GM03348 (cell line): ENCODE results near the gene C10orf90.

Experiments
- DNase-seq: peaks from one replicate; pipeline ENCODE4 v3.0.0; 2012; ENCODE audit warnings: low spot score

The C10orf90 gene

GRCh38 chr10:126503392-126504062 is 167.0 kb downstream of the C10orf90 start:
- DNase-seq = no peak

GRCh38 chr10:126502441-126502840 is 168.1 kb downstream of the C10orf90 start:
- peak; percentile 61 for DNase-seq

DNA sequence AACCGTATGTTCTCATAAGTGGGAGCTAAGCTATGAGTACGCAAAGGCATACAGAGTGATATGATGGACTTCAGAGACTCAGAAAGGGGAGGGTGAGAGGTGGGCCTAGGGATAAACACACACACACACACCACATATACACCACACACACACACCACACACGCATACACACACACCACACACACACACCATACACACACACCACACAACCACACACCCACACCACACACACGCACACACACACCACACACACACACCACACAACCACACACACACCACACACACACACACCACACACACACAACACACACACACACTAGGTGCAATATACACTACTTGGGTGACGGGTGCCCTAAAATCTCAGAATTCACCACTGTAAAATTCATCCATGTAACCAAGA is 168.7 kb downstream of the C10orf90 start:
- DNase-seq = no peak

DNA sequence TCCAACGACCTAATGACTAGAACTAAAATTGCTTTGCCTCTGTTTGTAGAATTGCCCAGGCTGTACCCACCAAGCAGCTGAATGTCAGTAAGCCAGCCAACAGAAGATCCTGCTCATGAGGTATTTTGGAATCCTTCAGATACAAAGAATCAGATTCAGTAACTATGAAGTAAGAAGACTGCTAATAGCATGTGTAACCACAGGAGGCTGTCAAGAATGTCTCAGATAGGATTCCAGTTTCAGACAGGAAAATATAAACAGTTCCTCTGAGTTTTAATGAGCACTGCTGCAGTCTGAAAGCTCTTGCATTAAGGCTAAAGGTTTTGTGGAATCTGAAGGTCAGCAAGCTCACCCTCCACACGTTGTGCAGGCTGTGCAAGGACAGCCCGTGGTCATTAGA is 169.6 kb downstream of the C10orf90 start:
- DNase-seq = peak; percentile 62

GRCh38 chr10:126500185-126500584 is 170.3 kb downstream of the C10orf90 start:
- DNase-seq = no peak

DNA sequence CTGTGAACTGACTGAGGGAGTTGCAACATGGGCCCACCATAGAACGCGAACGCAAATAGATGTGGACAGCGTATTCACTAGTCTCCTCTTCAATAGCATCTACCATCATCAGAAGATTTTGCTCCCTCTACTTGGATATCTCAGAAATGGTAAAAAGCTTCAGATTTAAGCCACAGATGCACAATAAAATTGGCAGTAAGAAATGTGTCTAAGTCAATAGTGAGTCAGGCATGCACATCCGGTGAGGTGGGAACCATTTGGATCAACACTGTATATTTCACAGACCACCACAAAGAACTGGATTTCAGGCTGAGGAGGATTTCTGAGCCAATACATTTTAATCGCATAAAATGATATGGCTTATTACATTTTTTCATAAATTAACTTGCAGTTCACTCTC is 170.7 kb downstream of the C10orf90 start:
- no peak for DNase-seq

DNA sequence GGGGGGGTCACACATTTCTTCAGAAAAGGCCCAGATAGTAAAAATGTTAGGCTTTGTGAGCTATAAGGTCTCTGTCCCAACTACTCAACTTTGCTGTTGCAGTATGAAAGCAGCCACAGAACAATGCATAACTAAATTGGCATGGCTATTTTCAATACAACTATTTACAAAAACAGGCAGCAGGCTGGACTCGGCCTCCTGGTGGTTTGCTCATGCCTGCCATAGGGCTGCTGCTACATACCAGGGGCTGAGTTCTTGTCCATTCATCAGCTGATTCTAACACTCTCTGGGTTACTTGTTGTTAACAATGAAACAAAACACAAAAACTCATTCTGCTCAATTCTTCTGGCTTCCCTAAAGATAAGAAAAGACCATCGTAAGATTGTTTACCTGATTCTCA is 172.8 kb downstream of the C10orf90 start:
- no peak for DNase-seq

DNA sequence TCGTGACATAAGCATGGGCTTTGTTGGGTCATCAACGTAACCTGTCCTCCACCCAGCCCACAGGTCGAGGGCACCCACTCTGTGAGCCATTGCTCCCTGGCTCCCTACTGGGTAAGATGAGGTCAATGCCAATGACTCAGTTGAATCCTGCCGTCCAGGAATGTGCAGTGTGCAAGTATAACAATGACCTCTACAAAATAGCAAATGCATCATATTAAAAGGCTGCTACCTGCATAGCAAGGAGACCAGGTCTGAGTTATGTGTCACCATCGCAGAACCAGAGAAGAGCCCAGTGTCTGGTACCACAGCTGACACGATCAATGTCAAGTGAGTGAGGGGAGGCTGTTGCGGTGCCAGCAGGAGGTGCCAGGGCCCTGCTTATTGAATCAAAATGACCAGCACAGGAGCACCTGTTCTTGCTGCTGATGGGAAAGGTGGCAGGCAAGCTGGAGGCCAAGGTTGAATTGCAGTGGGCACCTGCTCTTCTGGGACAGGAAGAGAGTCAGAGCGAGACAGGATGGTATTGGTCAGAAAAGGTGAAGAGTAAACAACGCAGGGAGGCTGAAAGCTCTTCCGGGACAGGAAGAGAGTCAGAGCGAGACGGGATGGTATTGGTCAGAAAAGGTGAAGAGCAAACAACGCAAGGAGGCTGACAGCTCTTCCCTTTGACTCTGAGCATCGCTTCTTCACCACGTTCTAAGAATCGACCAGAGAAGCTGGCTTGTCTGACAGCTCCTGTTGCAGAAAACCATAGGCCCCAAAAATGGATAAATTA is 173.5 kb downstream of the C10orf90 start:
- DNase-seq = no peak

GRCh38 chr10:126491476-126491875 is 179.0 kb downstream of the C10orf90 start:
- no peak for DNase-seq

- DNase-seq = no peak
Observed at GRCh38 chr10:126481181-126481580, 189.3 kb downstream of the C10orf90 start.

DNA sequence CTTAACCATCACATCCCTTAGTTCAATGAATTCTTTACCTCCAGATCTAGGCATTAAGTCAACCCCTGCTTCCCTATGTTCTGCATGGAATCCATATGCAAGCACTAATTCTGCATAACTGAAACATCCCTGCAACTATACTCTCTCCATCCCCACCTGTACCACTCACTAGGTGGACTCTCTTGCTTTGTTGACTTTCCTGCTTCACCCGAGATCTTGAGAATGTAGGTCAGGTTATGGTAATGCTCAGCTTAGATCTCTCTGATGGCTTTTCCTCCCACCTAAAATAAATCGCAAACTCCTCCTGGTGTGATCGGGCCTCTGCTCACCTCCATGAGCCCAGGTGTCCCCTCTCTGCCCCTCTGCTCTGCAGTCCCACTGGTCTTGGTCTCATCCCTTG is 189.8 kb downstream of the C10orf90 start:
- DNase-seq = no peak

DNA sequence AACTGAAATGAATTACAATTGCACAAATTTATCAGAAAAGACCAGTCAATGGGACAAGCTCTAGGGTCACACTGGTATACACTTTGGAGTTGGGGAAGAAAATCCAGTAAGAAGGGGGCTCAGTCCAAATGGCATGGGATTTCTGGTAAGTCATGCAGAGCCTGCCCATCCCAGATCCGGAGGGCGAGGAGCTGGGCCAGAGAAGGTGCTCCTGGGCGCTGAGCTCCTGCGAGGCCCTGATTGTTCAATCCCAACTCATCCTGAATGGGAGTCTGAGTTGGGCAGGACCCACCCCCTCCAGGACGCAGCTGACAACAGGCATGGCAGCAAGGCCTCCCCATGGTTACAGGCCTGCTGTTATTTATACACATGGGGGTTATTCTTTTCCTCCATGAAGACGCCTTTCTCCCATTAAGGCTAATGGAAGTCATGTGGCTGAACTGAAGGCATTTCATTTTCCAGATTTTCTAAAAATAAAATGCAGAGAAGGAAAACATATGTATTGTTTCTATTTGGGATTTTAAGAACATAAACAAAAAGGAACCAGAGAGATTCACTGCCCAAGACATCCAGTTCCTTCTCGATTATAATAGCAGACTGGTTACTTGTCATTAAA is 191.1 kb downstream of the C10orf90 start:
- DNase-seq = no peak

- no peak for DNase-seq
Observed at GRCh38 chr10:126478546-126478945, 191.9 kb downstream of the C10orf90 start.

GRCh38 chr10:126476246-126476645 is 194.2 kb downstream of the C10orf90 start:
- no peak for DNase-seq

DNA sequence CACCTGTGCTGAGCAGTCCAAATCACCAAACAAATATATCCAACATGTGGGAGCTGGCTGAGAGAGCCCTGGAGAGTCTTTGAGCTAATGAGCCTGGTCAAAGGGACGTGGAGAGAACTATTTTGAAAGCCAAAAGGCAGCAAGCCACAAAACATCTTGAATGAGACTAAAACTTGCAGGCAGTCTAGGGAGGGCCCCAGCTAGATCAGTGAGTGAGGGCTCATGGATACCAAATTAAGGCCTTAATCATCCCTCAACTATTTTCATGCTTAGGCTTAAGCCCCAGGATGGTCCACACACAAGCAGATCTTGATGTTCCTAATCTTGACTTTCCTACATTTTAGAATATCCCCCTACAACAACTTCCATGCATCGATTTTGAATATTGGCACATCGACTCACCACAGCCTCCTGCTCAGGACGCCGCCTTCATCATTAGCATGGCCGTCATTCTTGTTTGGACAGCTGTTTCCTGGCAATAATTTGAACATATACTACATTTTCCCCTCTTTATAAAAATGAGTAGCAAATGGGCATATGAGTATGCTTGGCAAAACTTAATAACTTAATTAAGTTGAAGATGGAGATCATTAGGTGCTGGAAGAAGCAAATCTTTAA is 195.3 kb downstream of the C10orf90 start:
- DNase-seq = no peak

GRCh38 chr10:126474031-126474430 is 196.5 kb downstream of the C10orf90 start:
- DNase-seq = no peak

DNA sequence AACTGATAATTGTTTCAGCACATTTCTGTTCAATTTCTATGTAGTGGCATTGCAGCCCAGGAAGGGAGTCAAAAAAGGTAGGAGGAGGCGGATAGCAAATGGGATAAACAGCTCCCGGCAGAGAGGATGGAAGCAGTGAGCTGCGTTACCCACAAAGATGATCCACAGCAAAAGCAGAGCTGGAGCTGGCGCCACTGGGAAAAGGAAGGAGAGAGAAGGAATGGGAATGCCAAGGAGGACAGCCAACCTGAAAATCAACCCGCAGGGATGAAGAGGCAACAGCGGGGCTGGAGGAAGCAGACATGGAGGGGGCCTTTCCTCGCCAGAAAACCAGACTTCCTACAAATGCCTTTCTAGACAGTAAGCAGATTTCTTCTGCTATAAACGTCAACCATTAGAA is 199.5 kb downstream of the C10orf90 start:
- DNase-seq = no peak

- no peak for DNase-seq
Observed at GRCh38 chr10:126469692-126470091, 200.8 kb downstream of the C10orf90 start.

- DNase-seq = peak; percentile 27
Observed at GRCh38 chr10:126468876-126469643, 201.4 kb downstream of the C10orf90 start.

DNA sequence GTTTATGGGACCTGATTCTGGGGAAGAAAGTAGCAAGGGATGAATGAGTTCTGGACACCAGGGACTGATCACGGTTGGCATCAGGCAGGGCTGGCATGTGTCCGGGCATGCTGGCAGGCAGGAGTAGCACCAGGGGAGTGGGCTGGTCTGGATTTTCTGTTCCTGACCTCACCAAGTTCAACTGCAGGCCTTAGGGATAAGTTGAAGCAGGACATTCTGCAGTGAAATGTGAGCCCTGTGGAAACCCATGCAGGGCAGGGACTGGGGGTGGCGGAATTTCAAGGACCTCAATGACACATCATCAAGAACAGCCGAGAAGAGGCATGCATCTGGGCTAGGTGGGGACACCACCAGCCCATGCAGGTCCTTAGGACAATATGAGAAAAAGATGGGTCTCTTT is 202.0 kb downstream of the C10orf90 start:
- DNase-seq = no peak

DNA sequence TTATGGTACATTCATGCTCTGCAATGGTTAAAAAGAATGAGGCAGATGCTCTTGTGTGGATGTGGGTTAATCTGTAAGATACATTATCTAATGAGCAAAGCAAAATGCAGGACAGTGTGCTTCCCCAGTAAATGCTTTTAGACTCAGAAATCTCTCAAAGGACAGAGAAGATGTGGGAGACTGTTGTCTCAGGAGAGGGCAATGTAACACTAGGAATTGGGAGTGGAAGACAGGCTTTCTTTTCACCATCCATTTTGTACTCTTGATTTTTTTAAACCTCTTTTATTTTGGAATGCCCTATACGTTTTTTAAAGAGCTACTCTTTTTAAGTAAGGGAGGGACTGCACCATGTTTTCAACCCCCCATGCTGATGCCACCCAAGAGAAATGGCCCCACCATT is 204.7 kb downstream of the C10orf90 start:
- DNase-seq = no peak

DNA sequence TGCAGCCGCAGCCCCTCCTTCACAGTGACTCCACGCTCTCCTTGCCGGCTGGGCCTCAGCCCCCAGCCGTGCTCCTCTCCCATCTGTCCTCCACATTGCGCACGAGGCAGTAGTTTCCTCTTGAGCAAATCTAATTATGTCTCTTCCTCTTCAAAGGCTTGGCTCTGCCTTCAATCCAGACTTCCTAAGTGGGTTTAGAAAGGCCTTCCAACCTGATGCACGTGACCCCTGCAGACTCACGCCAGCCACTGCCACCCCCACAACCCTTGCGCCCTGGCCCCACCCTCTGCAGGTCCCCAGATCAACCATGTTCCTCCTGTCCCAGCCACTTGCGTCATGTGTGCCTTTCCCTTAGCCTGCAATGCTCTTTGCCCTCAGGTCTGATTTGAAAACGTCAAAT is 207.2 kb downstream of the C10orf90 start:
- DNase-seq = no peak
